Activated CD4-positive, alpha-beta T cell treated with anti-CD3 and anti-CD28 coated beads, Interleukin-2, amount 50 U/mL, for 4 hours (primary cell): ENCODE data around the gene PDPK1.
"Not testable (repeated sequence)": the region's sequence is repeated elsewhere in the genome, so short reads cannot be mapped to it uniquely, and the experiment has no call there.

Source experiments
- DNase-seq, 2 experiments: peaks; one replicate each; pipeline ENCODE4 v3.0.0-alpha.2; 2020

Gene PDPK1

DNA sequence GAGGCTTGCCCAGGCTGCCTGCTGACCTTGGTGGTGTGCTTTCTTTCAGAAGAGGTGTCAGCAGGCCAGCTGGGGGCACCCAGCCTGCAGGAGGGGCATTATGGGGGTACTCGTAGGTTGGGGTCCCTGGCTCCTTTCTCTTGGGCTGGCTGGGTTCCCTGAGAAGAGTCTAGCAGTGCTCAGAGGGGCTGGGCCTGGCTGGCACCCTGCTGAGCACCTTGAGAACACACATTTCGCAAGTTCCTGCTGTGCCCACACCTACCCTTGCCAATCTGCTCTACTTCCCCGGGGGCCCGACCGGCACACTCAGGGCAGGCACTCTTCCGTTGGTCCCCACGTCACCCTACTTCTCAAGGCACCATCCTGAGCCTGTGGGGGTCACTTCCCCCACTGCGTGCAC lies 11.7 kb upstream of the PDPK1 start:
- no peak for DNase-seq

DNA sequence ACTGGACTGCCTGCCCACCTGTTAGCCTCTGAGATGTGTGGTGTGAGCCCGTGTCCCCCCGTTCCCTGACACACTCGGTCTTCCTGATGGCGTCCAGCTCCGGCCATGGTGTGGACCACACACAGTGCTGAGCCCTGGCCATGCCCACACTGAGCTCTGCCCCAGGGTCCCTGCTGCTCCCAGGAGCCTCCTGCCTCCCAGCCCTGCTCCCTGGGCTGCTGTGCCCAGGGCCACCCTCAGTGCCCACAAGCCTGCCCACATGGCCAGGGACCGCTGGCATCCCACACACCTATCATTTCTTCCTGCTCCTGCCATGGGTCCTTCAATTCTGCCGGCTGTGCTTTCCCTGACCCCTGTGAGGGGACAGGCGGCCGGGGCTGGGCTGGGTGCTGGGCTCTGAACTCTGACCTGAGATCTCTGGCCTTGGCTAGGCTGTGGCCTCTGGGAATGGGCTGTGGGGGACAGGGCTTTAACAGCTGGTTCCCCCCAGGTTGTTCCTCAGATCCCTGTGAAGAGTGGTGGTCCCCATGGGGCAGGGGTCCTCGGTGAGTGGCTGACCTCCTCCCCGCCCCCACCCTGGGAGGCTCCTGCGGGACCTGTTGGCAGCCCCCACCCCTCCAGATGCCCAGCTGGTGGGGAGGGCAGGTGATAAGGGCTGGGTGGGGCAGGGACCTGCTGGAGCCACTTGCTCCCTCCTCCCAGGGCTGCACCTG lies 10.6 kb upstream of the PDPK1 start:
- no peak for DNase-seq

- DNase-seq, result no peak
These were observed 10.1 kb upstream of the PDPK1 start for GRCh38 chr16:2527784-2528100.

GRCh38 chr16:2528161-2529060 lies 9.4 kb upstream of the PDPK1 start:
- DNase-seq, result no peak

DNA sequence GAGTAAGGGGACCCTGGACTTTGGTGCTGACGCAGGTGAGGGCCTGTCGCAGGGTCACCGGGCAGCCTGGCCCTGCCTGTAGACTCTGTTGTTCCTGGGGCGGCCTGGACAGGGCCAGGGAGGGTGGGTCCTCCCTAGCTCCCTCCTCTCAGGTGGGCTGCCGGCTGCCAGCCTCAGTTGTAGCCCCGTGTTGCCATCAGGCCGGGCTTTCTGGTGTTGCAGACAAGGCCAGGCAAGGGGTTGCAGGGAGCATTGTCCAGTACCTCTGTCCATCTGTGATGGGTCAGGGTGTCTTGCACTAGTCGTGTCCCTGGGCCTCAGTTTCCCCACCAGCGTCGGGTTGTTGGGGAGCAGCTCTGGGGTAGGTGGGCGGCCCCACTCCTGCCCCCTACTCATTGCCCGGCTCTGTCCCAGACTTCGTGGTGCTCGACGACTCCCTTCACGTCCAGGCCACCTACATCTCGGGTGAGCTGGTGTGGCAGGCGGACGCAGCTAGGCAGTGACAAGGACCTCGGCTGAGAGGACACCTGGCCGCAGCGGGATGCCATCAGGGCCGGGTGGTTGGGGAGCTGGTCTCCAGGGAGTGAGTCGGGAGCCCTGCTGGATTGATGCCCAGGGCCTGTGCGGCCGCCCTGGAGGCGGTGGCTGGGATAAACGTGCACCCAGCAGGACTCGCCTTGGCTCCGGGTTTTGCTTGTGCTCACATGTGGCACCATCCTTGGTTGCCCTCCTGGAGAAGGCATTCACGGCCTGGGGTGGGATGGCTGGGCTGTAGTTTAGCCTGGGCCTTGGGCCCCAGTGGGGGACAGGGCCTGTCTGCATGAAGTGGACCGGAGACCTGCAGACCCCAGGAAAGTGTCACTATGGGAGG lies 8.5 kb upstream of the PDPK1 start:
- DNase-seq, result no peak

DNA sequence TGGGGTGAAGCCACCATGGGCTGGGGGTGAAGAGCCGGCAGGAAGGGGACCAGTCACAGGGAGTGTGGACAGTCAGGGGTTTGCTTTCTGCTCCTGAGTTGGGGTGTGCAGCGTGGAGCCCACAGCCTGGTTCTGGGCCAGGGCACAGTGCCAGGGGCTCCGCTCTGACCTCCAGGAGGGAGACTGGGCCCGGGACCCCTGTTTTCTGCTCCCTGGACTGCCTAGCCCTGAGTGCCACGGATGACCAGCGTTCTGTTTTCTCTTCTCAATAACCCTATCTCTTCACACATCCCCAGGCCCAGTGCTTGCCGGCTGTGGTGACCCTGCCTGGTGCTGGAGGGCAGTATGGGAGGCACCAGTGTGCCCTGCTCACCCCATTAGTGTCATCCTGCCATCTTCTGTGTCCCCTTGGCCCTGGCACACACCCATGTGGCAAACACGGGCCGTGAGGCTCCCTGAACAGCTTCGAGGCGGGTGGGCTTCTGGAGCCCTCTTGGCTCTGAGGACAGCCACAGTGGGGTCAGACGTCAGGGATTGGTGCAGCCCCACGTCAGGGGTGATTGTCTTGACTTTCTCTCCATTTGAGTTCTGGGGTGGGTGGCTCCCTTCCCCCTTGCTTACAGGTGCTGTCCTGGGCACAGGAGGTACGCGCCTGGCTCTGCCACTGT lies 7.7 kb upstream of the PDPK1 start:
- DNase-seq, result no peak

- no peak for DNase-seq
These were observed 7.0 kb upstream of the PDPK1 start for GRCh38 chr16:2530629-2531318.

GRCh38 chr16:2531371-2531695 lies 6.5 kb upstream of the PDPK1 start, which contains the start of gene CEMP1:
TSS of gene CEMP1 (minus strand) at chr16:2531408. CDS start at chr16:2531073, 335 bp downstream.
- no peak for DNase-seq

GRCh38 chr16:2531696-2532493 lies 5.9 kb upstream of the PDPK1 start:
- peak; percentile 96 to 97 for DNase-seq

DNA sequence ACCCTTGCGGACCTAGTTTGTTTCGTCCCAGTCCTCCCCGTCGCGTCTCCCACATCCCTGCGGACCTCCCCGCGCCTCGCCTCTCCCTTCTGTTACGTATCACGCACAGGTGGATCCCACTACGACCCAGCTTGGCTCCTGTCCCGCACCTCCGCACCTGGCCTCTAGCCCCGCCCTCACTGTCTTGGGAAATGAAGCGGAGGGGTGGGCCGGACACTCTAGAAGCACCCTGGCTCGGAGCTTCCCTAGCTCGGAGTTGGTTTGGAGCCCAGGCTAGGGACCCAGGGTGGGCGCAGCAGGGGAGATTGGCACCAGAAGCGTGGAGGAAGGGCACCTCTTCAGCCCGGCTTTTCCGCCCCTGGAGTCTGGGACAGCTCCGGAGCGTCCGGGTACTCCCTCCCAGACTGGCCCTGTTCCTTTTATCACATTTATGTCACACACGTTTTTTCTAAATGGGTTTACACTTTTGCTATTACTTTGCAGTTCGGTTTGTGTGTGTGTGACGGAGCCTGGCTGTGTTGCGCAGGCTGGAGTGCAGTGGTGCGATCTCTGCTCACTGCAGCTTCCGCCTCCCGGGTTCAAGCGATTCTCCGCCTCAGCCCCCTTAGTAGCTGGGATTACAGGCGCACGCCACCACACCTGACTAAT lies 5.2 kb upstream of the PDPK1 start:
- peak; percentile 37 to 43 for DNase-seq

- DNase-seq, result not testable (repeated sequence)
These were observed 4.6 kb upstream of the PDPK1 start for GRCh38 chr16:2533142-2533755.

DNA sequence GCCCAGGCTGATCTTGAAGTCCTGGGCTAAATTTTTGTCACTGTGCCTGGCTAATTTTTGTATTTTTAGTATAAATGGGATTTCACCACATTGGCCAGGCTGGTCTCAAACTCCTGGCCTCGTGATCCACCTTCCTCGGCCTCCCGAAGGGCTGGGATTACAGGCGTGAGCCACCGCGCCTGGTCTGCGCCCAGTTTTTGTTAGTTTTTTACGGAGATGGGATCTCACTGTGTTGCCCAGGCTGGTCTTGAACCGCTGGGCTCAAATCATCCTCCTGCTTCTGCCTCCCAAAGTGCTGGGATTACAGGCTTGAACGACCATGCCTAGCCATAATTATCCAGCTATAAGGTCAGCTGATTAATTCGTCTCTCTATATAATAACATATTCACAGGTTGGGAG lies 3.9 kb upstream of the PDPK1 start:
- no peak for DNase-seq

DNA sequence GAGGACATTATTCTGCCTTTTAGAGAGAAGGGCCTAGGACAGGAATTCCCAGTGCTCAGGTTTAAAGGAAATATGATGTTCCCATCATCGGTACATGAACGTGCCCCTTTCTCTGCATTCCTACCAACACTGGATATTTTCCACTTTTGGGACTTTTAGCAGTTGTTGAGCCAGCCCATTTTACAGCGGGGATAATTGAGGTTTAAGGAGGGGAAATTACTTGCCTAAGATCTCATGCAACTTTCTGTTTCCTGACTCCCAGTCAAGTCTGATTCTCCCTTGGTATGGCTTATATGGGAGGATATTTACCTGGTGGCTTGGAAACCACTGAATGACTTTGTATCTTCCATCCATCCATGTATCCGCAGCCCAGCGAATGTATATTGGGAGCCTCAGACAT lies 3.5 kb upstream of the PDPK1 start:
- not testable (repeated sequence) for DNase-seq

- DNase-seq, result no peak
These were observed 2.2 kb upstream of the PDPK1 start for GRCh38 chr16:2535625-2536013.

DNA sequence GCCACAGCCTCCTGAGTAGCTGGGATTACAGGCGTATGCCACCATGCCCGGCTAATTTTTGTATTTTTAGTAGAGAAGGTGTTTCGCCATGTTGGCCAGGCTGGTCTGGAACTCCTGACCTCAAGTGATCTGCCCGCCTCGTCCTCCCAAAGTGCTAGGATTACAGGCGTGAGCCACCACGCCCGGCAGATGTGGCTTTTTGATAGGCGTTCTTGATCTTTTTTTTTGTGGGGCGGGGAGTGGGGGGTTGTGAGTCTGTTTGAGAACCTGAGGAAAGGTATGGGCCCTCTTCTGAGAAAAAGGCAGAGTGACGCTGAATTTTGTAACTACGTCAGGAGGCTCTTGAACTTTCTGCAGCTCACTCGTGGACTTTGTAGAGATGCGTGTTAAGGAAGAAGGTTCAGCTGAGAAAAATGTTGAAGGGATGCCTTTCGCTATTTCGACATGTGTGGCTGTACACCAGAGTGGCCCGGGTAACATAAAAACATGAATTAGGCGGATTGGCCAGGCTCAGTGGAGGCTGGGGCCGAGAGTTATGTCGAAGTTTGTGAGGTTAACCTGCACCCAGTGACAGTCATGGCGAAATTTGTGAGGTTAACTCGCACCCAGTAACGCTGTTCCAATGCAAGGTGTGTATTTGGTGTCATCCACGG lies 1.5 kb downstream of the PDPK1 start:
- DNase-seq, result not testable (repeated sequence)

DNA sequence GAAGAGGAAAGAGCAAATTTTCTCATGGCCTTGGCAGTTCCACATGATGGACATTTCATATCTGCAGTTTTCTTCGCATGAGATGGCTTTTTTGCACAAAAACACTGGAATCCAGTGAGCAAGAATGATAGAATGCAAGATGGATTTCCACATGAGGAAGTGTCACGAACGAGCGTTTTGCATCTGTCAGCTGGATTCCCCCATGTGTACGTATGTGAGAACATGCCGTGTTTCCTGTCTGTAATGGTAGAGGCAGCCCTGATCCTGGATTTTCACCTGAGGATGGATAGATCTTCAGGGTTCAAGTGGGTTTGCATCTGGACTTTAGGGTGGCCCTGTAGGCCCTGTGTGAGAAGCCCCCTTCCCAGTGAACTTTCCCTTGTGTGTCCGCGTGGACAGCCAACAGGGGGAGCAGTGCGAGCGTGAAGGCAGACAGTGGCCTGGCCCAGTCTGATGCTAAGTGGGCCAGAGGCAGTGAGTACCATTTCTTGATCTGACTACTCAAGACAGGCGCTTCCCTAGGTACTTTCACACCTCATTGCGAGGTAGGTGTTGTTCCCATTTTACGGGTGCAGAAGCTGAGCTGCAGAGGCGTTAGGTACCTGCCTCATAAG lies 2.1 kb downstream of the PDPK1 start:
- DNase-seq, result peak; percentile 28 to 37

DNA sequence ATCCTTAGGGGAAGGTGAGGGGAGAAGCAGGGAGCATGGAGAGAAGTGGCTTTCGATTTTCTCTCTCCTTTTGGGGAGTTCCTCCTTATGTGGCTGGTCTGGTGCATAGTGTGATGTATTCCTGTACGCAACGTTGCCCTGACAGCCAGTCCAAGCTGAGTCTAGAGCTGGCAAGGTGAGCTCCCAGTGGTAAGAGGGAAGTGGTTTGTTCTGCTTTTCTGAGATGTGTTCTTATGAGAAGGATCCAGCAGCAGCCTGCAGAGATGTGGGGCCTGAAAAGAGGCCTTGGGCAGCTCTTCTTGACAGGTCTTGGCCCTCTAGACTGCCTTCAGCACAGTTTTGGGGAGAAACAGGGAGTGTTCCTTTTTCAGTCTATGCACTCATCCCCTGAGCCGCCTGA lies 3.1 kb downstream of the PDPK1 start:
- not testable (repeated sequence) for DNase-seq

DNA sequence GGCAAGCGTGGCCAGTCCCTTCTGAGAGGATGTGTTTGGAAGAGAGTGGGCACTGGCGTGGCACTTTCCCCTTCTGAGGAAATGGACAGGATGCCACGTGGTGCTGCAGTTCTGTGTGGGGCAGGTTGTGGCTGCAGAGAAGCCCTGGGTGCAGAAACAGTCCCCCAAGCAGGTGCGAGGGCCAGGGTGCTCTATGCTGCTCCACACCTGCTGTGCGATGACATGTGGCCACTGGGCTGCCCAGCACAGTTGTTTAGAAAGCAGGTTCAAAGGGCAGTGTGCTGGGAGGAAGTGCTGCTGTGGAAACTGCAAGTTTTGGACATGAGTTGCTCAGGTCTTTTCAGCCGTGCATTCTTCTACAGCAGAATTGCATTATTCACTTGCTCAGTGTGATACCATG lies 3.6 kb downstream of the PDPK1 start:
- not testable (repeated sequence) for DNase-seq

DNA sequence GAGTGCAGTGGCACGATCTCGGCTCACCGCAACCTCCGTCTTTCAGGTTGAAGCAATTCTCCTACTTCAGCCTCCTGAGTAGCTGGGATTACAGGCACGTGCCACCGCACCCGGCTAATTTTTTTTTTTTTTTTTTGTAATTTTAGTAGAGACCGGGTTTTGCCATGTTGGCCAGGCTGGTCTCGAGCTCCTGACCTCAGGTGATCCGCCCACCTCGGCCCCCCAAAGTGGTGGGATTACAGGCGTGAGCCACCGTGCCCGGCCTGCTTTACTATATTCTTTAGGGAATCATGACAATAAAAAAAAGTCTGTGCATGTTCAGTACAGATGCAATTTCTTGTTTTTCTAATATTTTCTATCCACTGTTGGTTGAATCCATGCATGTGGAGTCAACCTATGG lies 6.0 kb downstream of the PDPK1 start:
- DNase-seq, result not testable (repeated sequence)
